K562 (cell line): ENCODE data around the gene DEF6. TPM values are rescaled to one million over a fixed set of nuclear protein-coding genes. Genes with fewer than 3 reads are reported as not detected.

Experiments
- ARID1B ChIP-seq: fragments of 450-650 bp; IDR thresholded peaks from 2 replicates; pipeline ENCODE4 v1.6.1; 2016; ENCODE audit warnings: antibody characterized with exemption, mild to moderate bottlenecking, inconsistent platforms
- ETV5 ChIP-seq: sonication (generic); formaldehyde crosslinking; IDR thresholded peaks from 2 replicates; pipeline ENCODE4 v1.4.0; 2020; ENCODE audit warnings: low read depth, mild to moderate bottlenecking, missing genetic modification reagents
- GABPB2 ChIP-seq: fragments of 250-450 bp; sonication (Bioruptor Pico); conservative IDR thresholded peaks from 2 replicates; pipeline ENCODE4 v1.5.1; 2021; ENCODE audit warnings: mild to moderate bottlenecking
- GATAD2B ChIP-seq: fragments of 450-650 bp; IDR thresholded peaks from 2 replicates; pipeline ENCODE4 v1.6.1; 2017; ENCODE audit warnings: mild to moderate bottlenecking, borderline replicate concordance
- ILK ChIP-seq: fragments of 450-650 bp; IDR thresholded peaks from 2 replicates; pipeline ENCODE4 v1.6.1; 2016; ENCODE audit warnings: missing genetic modification characterization, low read depth, mild to moderate bottlenecking, missing compliant biosample characterization, moderate library complexity, borderline replicate concordance
- MCM5 ChIP-seq: fragments of 450-650 bp; IDR thresholded peaks from 2 replicates; pipeline ENCODE4 v1.6.1; 2016; ENCODE audit warnings: low read depth
- MIER1 ChIP-seq: fragments of 450-650 bp; IDR thresholded peaks from 2 replicates; pipeline ENCODE4 v1.6.1; 2016; ENCODE audit warnings: antibody characterized with exemption, mild to moderate bottlenecking, low read depth
- MTA1 ChIP-seq: fragments of 450-650 bp; IDR thresholded peaks from 2 replicates; pipeline ENCODE4 v1.6.1; 2017; ENCODE audit warnings: borderline replicate concordance
- MYNN ChIP-seq, 2 experiments: sonication (generic); formaldehyde crosslinking in 1 of 2; IDR thresholded peaks; 2 replicates each; pipeline versions ENCODE4 v1.5.0 to v1.6.1; 2016 to 2020; ENCODE audit warnings: antibody characterized with exemption in 1 of 2, missing genetic modification reagents in 1 of 2
- NFIC ChIP-seq: fragments of 450-650 bp; IDR thresholded peaks from 2 replicates; pipeline ENCODE4 v1.6.1; 2017; ENCODE audit warnings: mild to moderate bottlenecking, inconsistent platforms
- SRSF1 ChIP-seq: fragments of 200-400 bp; formaldehyde crosslinking; IDR thresholded peaks from 2 replicates; pipeline ENCODE4 v1.6.1; 2017; ENCODE audit warnings: mild to moderate bottlenecking, low read depth, low read length, moderate library complexity
- TCF7 ChIP-seq: sonication (generic); IDR thresholded peaks from 2 replicates; pipeline ENCODE4 v1.6.1; 2016; ENCODE audit warnings: antibody characterized with exemption, borderline replicate concordance
- TEAD1 ChIP-seq, 2 experiments: fragments of 450-650 bp in 1 of 2; sonication (generic) in 1 of 2; formaldehyde crosslinking; IDR thresholded peaks; 2 replicates each; pipeline versions ENCODE4 v1.4.0 to v1.8.0; 2020 to 2022; ENCODE audit warnings: mild to moderate bottlenecking in 2 of 2, missing genetic modification reagents in 1 of 2
- ZNF778 ChIP-seq: fragments of 450-650 bp; formaldehyde crosslinking; IDR thresholded peaks from 2 replicates; pipeline ENCODE4 v1.4.0; 2020; ENCODE audit warnings: mild to moderate bottlenecking, moderate library complexity
- ZNF79 ChIP-seq: fragments of 250-450 bp; sonication (Bioruptor Pico); IDR thresholded peaks from 2 replicates; pipeline ENCODE4 v1.4.0; 2020; ENCODE audit warnings: low read depth, mild to moderate bottlenecking, moderate library complexity
- polyA plus RNA-seq, 8 experiments: library from polyadenylated mRNA; depleted of rRNA in 4 of 8; stranded (reverse) in 5 of 8; unstranded in 3 of 8; fragments of >200 nt; fragmentation: Nextera tagmentation in 2 of 8; fragmentation: Illumina TruSeq in 1 of 8; extraction: Ambion mirVana in 2 of 8; extraction: Trizol in 1 of 8; gene quantifications; 2 replicates each; pipeline versions ENCODE4 v1.2.1 to v1.2.3, GENCODE V29; 2011 to 2014; ENCODE audit warnings: inconsistent platforms in 1 of 8, missing spikeins in 1 of 8
- total RNA-seq, 7 experiments: library from RNA; depleted of rRNA in 6 of 7; stranded (reverse); fragments of >200 nt in 6 of 7; fragmentation: Illumina TruSeq in 2 of 7; extraction: Trizol in 2 of 7; gene quantifications; 2 replicates each; pipeline versions ENCODE4 v1.2.1 to v1.2.3, GENCODE V29; 2011 to 2021; ENCODE audit warnings: low replicate concordance in 1 of 7
- TF ChIP-seq, protein P1 (sequence below): sonication (generic); IDR thresholded peaks from 2 replicates; pipeline ENCODE4 v1.6.1; 2016
- TF ChIP-seq, protein P2 (sequence below): fragments of 250-450 bp; sonication (Bioruptor Pico); IDR thresholded peaks from 2 replicates; pipeline ENCODE4 v1.4.0; 2020; ENCODE audit warnings: mild to moderate bottlenecking, moderate library complexity
- TF ChIP-seq, protein P3 (sequence below): fragments of 450-650 bp; IDR thresholded peaks from 2 replicates; pipeline ENCODE4 v1.6.1; 2017; ENCODE audit warnings: antibody characterized with exemption, mild to moderate bottlenecking
- TF ChIP-seq, protein P4 (sequence below): sonication (generic); formaldehyde crosslinking; IDR thresholded peaks from 2 replicates; pipeline ENCODE4 v1.8.0; 2022; ENCODE audit warnings: mild to moderate bottlenecking, missing genetic modification reagents

The DEF6 gene
- total and polyA plus RNA-seq, 9 of the 15 experiments (the other 6 are each of a cell fraction or from before 2014, with no cell fraction given), result 1.3 to 44.6 (median 22.7) TPM

DNA sequence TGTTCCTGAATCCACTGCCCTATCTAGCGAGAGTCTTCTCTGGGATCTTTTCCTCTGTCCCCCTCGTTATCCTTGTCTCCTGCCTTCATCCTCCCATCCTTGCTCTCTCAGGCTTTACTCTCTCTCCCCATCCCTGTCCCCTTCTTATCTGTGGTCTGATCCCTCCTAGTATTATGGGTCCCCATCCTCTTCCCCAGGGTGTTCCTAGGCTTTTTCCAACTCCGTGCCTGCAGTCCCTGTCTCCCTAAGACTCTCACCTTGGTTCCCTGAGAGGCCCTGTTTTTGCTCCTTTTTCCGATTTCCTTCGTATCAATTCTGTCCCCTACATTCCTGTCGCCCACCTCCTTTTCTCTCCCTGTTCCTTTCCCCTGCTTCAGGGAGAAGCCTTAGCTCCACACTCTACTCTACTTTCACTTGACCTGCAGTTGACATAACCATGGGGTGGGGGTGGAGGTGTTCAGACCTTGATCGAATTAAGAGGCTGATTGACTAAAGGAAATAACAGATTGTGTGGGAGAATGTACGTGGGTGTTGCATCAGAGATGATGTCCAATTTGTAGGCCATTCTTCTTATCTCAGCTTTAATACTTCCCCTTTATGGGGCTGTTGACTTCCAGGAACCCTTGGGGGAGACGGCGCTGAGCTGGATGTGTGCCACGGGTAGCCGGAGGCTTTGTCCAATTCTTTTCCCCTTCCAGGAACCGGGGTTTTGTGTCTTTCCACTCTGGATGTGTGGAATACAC lies 45.6 kb downstream of the DEF6 start (continued):
- peak; percentile 51; the same call in 1 of the 2 replicates for TF ChIP-seq ETV5 (CRISPR knock-in tag)
- peak; percentile 53 to 80; a peak in 2 of 4 replicates for TF ChIP-seq TEAD1 (CRISPR knock-in tag; IDR thresholded peaks at IDR 0.05)
- no peak for TF ChIP-seq MYNN (IDR thresholded peaks at IDR 0.05)
- TF ChIP-seq MYNN (CRISPR knock-in tag; IDR thresholded peaks at IDR 0.05), result no peak
- TF ChIP-seq GATAD2B, result no peak; the same call in 1 of the 2 replicates
- TF ChIP-seq MTA1, result peak; percentile 81
- TF ChIP-seq, protein P1, sequence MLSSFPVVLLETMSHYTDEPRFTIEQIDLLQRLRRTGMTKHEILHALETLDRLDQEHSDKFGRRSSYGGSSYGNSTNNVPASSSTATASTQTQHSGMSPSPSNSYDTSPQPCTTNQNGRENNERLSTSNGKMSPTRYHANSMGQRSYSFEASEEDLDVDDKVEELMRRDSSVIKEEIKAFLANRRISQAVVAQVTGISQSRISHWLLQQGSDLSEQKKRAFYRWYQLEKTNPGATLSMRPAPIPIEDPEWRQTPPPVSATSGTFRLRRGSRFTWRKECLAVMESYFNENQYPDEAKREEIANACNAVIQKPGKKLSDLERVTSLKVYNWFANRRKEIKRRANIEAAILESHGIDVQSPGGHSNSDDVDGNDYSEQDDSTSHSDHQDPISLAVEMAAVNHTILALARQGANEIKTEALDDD, result no peak
- TF ChIP-seq GABPB2, result no peak
- TF ChIP-seq ZNF79 (CRISPR knock-in tag), result no peak
- TF ChIP-seq, protein P2, sequence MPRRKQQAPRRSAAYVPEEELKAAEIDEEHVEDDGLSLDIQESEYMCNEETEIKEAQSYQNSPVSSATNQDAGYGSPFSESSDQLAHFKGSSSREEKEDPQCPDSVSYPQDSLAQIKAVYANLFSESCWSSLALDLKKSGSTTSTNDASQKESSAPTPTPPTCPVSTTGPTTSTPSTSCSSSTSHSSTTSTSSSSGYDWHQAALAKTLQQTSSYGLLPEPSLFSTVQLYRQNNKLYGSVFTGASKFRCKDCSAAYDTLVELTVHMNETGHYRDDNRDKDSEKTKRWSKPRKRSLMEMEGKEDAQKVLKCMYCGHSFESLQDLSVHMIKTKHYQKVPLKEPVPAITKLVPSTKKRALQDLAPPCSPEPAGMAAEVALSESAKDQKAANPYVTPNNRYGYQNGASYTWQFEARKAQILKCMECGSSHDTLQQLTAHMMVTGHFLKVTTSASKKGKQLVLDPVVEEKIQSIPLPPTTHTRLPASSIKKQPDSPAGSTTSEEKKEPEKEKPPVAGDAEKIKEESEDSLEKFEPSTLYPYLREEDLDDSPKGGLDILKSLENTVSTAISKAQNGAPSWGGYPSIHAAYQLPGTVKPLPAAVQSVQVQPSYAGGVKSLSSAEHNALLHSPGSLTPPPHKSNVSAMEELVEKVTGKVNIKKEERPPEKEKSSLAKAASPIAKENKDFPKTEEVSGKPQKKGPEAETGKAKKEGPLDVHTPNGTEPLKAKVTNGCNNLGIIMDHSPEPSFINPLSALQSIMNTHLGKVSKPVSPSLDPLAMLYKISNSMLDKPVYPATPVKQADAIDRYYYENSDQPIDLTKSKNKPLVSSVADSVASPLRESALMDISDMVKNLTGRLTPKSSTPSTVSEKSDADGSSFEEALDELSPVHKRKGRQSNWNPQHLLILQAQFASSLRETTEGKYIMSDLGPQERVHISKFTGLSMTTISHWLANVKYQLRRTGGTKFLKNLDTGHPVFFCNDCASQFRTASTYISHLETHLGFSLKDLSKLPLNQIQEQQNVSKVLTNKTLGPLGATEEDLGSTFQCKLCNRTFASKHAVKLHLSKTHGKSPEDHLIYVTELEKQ (CRISPR knock-in tag), result no peak
- TF ChIP-seq NFIC, result peak; percentile 96
- no peak for TF ChIP-seq ILK
- TF ChIP-seq MIER1, result peak; percentile 52; the same call in 1 of the 2 replicates
- TF ChIP-seq TCF7, result no peak
- no peak for TF ChIP-seq SRSF1
- peak; percentile 85 for TF ChIP-seq ARID1B
- TF ChIP-seq MCM5, result no peak
- no peak for TF ChIP-seq ZNF778 (CRISPR knock-in tag)
- TF ChIP-seq, protein P3, sequence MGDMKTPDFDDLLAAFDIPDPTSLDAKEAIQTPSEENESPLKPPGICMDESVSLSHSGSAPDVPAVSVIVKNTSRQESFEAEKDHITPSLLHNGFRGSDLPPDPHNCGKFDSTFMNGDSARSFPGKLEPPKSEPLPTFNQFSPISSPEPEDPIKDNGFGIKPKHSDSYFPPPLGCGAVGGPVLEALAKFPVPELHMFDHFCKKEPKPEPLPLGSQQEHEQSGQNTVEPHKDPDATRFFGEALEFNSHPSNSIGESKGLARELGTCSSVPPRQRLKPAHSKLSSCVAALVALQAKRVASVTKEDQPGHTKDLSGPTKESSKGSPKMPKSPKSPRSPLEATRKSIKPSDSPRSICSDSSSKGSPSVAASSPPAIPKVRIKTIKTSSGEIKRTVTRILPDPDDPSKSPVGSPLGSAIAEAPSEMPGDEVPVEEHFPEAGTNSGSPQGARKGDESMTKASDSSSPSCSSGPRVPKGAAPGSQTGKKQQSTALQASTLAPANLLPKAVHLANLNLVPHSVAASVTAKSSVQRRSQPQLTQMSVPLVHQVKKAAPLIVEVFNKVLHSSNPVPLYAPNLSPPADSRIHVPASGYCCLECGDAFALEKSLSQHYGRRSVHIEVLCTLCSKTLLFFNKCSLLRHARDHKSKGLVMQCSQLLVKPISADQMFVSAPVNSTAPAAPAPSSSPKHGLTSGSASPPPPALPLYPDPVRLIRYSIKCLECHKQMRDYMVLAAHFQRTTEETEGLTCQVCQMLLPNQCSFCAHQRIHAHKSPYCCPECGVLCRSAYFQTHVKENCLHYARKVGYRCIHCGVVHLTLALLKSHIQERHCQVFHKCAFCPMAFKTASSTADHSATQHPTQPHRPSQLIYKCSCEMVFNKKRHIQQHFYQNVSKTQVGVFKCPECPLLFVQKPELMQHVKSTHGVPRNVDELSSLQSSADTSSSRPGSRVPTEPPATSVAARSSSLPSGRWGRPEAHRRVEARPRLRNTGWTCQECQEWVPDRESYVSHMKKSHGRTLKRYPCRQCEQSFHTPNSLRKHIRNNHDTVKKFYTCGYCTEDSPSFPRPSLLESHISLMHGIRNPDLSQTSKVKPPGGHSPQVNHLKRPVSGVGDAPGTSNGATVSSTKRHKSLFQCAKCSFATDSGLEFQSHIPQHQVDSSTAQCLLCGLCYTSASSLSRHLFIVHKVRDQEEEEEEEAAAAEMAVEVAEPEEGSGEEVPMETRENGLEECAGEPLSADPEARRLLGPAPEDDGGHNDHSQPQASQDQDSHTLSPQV, result no peak
- TF ChIP-seq, protein P4, sequence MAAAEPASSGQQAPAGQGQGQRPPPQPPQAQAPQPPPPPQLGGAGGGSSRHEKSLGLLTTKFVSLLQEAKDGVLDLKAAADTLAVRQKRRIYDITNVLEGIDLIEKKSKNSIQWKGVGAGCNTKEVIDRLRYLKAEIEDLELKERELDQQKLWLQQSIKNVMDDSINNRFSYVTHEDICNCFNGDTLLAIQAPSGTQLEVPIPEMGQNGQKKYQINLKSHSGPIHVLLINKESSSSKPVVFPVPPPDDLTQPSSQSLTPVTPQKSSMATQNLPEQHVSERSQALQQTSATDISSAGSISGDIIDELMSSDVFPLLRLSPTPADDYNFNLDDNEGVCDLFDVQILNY (CRISPR knock-in tag), result no peak
